B cell (primary cell): ENCODE measurements around the gene TMUB2. TPM values are rescaled to one million over a fixed set of nuclear protein-coding genes. Genes with fewer than 3 reads are reported as not detected.

Experiments used
- ATAC-seq: fragments of 200-7000 bp; cut with Tn5 transposase; one replicate; pipeline ENCODE4 v1.10.0; 2021; ENCODE audit warnings: low read depth, mild to moderate bottlenecking, moderate number of reproducible peaks, moderate library complexity
- CTCF ChIA-PET: fragments of 350-600 bp; sonication (Branson Sonifier 250); formaldehyde crosslinking; loops from one replicate; lab custom pipeline; 2021; ENCODE audit warnings: antibody characterized with exemption, inconsistent platforms; lab: Charles Lee
- POLR2A ChIA-PET: fragments of 350-600 bp; sonication (Branson Sonifier 250); formaldehyde crosslinking; loops from one replicate; lab custom pipeline; 2021; ENCODE audit warnings: antibody characterized with exemption; lab: Charles Lee
- DNase-seq: peaks from one replicate; pipeline ENCODE4 v3.0.0; 2013
- H2AFZ ChIP-seq: 2 replicates; pipeline ENCODE4 v1.6.1; 2012; ENCODE audit warnings: mild to moderate bottlenecking, low read depth, low read length; ENCODE audit not compliant: insufficient read depth, poor library complexity, severe bottlenecking
- H3K27ac ChIP-seq, 2 donors: 1 replicate in 1 of 2; 2 replicates in 1 of 2; pipeline ENCODE4 v1.5.1; 2012 to 2013; ENCODE audit warnings: low read length in 2 of 2, mild to moderate bottlenecking in 2 of 2, moderate library complexity in 1 of 2
- H3K27me3 ChIP-seq, 4 experiments: fragments of 200-600 bp in 1 of 4; sonication (generic) in 1 of 4; replicated peaks in 1 of 4; 1 replicate in 2 of 4; 2 replicates in 2 of 4; pipeline versions ENCODE4 v1.6.1 to v1.7.0; 2013 to 2016; ENCODE audit warnings: low read length in 3 of 4, mild to moderate bottlenecking in 2 of 4, mixed read lengths in 1 of 4, moderate library complexity in 1 of 4; ENCODE audit not compliant: insufficient read depth in 4 of 4, control insufficient read depth in 3 of 4; ENCODE audit errors: control extremely low read depth in 1 of 4
- H3K36me3 ChIP-seq, 2 experiments: replicated peaks in 1 of 2; 1 replicate in 1 of 2; 2 replicates in 1 of 2; pipeline versions ENCODE4 v1.6.1 to v1.7.1; 2013; ENCODE audit warnings: low read length in 1 of 2; ENCODE audit not compliant: insufficient read depth in 2 of 2, control insufficient read depth in 1 of 2; ENCODE audit errors: control extremely low read depth in 1 of 2, extremely low read depth in 1 of 2
- H3K4me1 ChIP-seq, 2 donors: fragments of 200-600 bp in 1 of 2; sonication (generic) in 1 of 2; 1 replicate in 1 of 2; 2 replicates in 1 of 2; pipeline versions ENCODE4 v1.5.1 to v1.6.1; 2013 to 2017; ENCODE audit warnings: low read length in 2 of 2; ENCODE audit not compliant: control insufficient read depth in 2 of 2, insufficient read depth in 2 of 2
- H3K4me2 ChIP-seq: replicated peaks from 2 replicates; pipeline ENCODE3; 2012; ENCODE audit warnings: mild to moderate bottlenecking, low read depth, low read length; ENCODE audit not compliant: poor library complexity, severe bottlenecking
- H3K4me3 ChIP-seq, 5 experiments: fragments of 200-600 bp in 1 of 5; sonication (generic) in 1 of 5; 1 replicate in 3 of 5; 2 replicates in 2 of 5; pipeline versions ENCODE4 v1.5.1 to v1.7.0; 2011 to 2016; ENCODE audit warnings: low read length in 4 of 5, mild to moderate bottlenecking in 4 of 5, low read depth in 2 of 5, control low read depth in 1 of 5, moderate library complexity in 1 of 5; ENCODE audit not compliant: insufficient read depth in 1 of 5; ENCODE audit errors: control extremely low read depth in 1 of 5, extremely low read depth in 1 of 5
- H3K79me2 ChIP-seq: fragments of 200-600 bp; sonication (generic); one replicate; pipeline ENCODE4 v1.6.0; 2016; ENCODE audit warnings: low read length; ENCODE audit not compliant: control insufficient read depth, insufficient read depth
- H3K9ac ChIP-seq: fragments of 200-600 bp; sonication (generic); 2 replicates; pipeline ENCODE4 v1.6.1; 2017; ENCODE audit warnings: mild to moderate bottlenecking, low read length, moderate library complexity
- H3K9me3 ChIP-seq, 3 donors: one replicate each; pipeline versions ENCODE4 v1.6.1 to v1.7.1; 2013; ENCODE audit warnings: low read length in 2 of 3; ENCODE audit not compliant: control insufficient read depth in 2 of 3, insufficient read depth in 1 of 3; ENCODE audit errors: control extremely low read depth in 1 of 3
- H4K20me1 ChIP-seq: 2 replicates; pipeline ENCODE4 v1.6.0; 2012; ENCODE audit warnings: mild to moderate bottlenecking, low read length; ENCODE audit not compliant: insufficient read depth, control insufficient read depth, poor library complexity, severe bottlenecking
- H3K27ac Mint-ChIP-seq: one replicate; pipeline ENCODE4 v1.8.0; 2021; ENCODE audit warnings: mixed read lengths
- H3K27me3 Mint-ChIP-seq: one replicate; pipeline ENCODE4 v1.8.0; 2021; ENCODE audit warnings: mixed read lengths
- H3K4me1 Mint-ChIP-seq: one replicate; pipeline ENCODE4 v1.8.0; 2021; ENCODE audit warnings: mixed read lengths
- H3K4me3 Mint-ChIP-seq: one replicate; pipeline ENCODE4 v1.8.0; 2021; ENCODE audit warnings: mixed read lengths
- H3K9me3 Mint-ChIP-seq: one replicate; pipeline ENCODE4 v1.8.0; 2022; ENCODE audit warnings: mixed read lengths; ENCODE audit not compliant: insufficient read depth
- EZH2 ChIP-seq: IDR thresholded peaks from 2 replicates; pipeline ENCODE4 v1.6.1; 2012; ENCODE audit warnings: borderline replicate concordance, low read depth, mild to moderate bottlenecking, moderate library complexity, low read length; ENCODE audit not compliant: insufficient read depth, poor library complexity, severe bottlenecking
- WGBS: methylation state at CpG from one replicate; pipeline ENCODE4 v1.1.5; 2013; ENCODE audit warnings: missing lambda C conversion rate; ENCODE audit not compliant: insufficient coverage; 5-methylcytosine and 5-hydroxymethylcytosine counted together
- intact Hi-C: fragments of 100-400 bp; cut with micrococcal nuclease; formaldehyde crosslinking; loops from one replicate; pipeline ENCODE4 v1.10.0; 2022
- polyA plus RNA-seq: library from polyadenylated mRNA; depleted of rRNA; stranded (reverse); fragments of >200 nt; gene quantifications from 2 replicates; pipeline ENCODE4 v1.2.3, GENCODE V29; 2012
- total RNA-seq, 2 donors: library from RNA; stranded (reverse); fragments of 120-200 nt in 1 of 2; gene quantifications; 1 replicate in 1 of 2; 2 replicates in 1 of 2; pipeline versions ENCODE4 v1.2.3 to v1.2.4, GENCODE V29; 2013 to 2022
- TF ChIP-seq, protein P1 (sequence below): fragments of 200-600 bp; IDR thresholded peaks from one replicate; pipeline ENCODE4 v1.8.0; 2022; ENCODE audit warnings: antibody characterized with exemption, mild to moderate bottlenecking

TMUB2 gene
- total and polyA plus RNA-seq, 2 donors (not counting 1 experiment from before 2014, with no cell fraction given) = 52.3 to 114 TPM

DNA sequence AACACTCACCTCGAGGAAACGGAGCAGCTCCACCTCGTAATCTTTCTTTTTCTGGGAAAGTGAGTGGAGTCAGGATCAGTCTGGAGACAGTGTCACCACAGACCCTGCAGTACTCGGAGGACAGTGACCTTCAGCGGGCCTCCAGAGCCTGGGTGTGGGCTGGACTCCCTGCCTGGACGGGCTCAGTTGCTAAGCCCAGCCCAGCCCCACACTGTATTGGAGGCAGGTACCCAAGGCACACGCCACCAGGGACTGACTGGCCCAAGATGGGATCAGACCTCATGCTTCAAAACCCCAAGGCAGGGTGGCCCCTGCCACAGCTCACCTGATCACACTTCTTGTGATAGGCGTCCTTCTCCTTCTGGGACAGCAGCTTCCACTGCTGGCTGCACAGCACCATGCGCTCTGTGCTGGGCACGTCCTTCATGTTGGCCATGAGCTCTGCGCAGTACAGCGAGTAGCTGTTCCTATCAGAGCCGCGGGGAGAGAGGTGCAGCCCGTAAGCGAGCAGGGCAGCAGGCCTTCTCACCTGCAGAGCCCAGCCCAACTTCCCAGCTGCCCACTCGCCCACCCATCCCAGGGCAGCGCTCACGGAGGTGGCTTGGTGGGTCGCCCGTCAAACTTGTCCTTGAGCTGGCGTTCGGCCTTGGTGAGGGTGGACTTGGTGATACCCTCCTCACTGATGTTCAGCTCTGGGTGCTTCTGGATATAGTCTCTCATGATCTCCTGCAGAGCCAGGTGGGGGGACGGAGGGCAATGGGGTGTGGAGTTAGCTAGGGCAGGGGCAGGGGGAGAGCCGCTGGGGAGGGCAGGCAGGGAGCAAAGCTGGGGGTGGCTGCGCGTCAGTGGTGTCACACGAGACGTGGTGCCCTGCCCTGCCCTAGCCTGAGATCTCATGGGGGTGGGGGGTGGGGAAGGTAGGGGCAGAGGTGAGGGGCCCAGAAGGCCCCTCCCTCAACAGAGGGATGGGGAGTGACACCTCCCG is 24.8 kb downstream of the TMUB2 start:
- Histone ChIP-seq H2AFZ (no peak overlapping the region), H3K36me3 (peaks cover 2 to 79% of the 10 kb centered on the region in 2 experiments), H3K27ac (peak overlapping the region in 1 of 2 donors; percentile 6), H3K79me2 (peaks cover 74% of the 10 kb centered on the region), H3K9me3 (no peaks in the 10 kb centered on the region), H3K4me1 (peaks cover 39 to 59% of the 10 kb centered on the region in 2 donors), H3K4me2 (peak overlapping the region; percentile 68), H3K27me3 (no peaks in the 10 kb centered on the region), H4K20me1 (peaks cover 38% of the 10 kb centered on the region), H3K4me3 (no peak overlapping the region), H3K9ac (no peak overlapping the region)
- WGBS = 94% methylated on average over 26 of the region's 30 CpGs
- ChIA-PET POLR2A (interaction anchor here (0.6 to 3.4 kb wide), 6 partner anchors 9 to 142 kb away, joined by 3 to 35 read pairs (median 6); partner anchors contain the start of genes GRN and UBTF), CTCF (interaction anchor here (0.9 to 6.2 kb wide), 16 partner anchors 9 to 151 kb away, joined by 3 to 98 read pairs (median 20); partner anchors contain the start of genes ATXN7L3, FAM171A2, GRN and SLC25A39)
- TF ChIP-seq, protein P1, sequence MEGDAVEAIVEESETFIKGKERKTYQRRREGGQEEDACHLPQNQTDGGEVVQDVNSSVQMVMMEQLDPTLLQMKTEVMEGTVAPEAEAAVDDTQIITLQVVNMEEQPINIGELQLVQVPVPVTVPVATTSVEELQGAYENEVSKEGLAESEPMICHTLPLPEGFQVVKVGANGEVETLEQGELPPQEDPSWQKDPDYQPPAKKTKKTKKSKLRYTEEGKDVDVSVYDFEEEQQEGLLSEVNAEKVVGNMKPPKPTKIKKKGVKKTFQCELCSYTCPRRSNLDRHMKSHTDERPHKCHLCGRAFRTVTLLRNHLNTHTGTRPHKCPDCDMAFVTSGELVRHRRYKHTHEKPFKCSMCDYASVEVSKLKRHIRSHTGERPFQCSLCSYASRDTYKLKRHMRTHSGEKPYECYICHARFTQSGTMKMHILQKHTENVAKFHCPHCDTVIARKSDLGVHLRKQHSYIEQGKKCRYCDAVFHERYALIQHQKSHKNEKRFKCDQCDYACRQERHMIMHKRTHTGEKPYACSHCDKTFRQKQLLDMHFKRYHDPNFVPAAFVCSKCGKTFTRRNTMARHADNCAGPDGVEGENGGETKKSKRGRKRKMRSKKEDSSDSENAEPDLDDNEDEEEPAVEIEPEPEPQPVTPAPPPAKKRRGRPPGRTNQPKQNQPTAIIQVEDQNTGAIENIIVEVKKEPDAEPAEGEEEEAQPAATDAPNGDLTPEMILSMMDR = no peak
- no peak for TF ChIP-seq EZH2
- intact Hi-C loops = loop anchor here (2.0 kb wide), 1 partner anchor 133 kb away; the partner anchor contains the start of gene GRN
- no peak for DNase-seq
- H3K9me3 Mint-ChIP-seq = no peaks in the 10 kb centered on the region
- H3K27me3 Mint-ChIP-seq = no peaks in the 10 kb centered on the region
- no peak overlapping the region for H3K4me3 Mint-ChIP-seq
- peak overlapping the region; percentile 15 for H3K27ac Mint-ChIP-seq
- no peak for ATAC-seq
- H3K4me1 Mint-ChIP-seq = peaks cover 54% of the 10 kb centered on the region
